GM18861 (cell line): ENCODE data around the gene CADM1.

Source experiments
- ATAC-seq: cut with Tn5 transposase; IDR thresholded peaks from one replicate; pipeline ENCODE4 v1.9.1; 2021; ENCODE audit not compliant: unreplicated experiment

CADM1 gene

GRCh38 chr11:115504276-115505158 lies at the start of gene CADM1:
Gene CADM1 (minus strand): TSS chr11:115504415.
- ATAC-seq, result peak; percentile 83

DNA sequence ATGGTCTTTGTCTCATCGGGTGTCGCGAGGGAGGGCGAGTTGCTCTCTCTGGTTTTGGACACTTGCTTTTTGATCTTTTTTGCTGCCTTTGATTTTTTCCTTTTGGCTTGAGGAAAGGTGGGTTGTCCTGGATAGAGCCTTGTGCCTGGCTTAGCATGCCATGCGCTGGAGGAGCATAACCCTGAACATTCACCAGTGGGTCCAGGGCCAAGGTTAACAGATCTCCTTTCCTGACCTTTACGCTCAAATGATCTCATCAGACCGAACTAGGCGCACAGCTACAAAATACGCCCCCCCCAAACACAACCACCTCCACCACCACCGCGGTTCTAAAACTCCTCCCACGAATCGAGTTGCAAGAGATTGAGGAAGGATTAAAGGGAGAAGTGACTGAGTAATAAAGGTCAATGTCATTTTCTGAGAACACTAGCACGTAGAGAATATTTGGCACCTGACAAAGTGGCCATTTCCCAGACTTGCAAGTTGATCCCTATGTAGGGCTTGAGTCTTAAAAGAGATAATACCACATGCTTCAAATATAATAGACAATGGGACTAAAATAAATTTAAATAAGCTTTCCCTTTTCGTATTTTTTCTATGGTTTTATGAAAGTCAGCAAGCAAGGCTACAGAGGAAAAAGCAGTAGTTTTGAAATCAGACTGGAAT lies 48.7 kb upstream of the CADM1 start:
- no peak for ATAC-seq

- no peak for ATAC-seq
Observed at GRCh38 chr11:115552151-115552772, 48.0 kb upstream of the CADM1 start.

DNA sequence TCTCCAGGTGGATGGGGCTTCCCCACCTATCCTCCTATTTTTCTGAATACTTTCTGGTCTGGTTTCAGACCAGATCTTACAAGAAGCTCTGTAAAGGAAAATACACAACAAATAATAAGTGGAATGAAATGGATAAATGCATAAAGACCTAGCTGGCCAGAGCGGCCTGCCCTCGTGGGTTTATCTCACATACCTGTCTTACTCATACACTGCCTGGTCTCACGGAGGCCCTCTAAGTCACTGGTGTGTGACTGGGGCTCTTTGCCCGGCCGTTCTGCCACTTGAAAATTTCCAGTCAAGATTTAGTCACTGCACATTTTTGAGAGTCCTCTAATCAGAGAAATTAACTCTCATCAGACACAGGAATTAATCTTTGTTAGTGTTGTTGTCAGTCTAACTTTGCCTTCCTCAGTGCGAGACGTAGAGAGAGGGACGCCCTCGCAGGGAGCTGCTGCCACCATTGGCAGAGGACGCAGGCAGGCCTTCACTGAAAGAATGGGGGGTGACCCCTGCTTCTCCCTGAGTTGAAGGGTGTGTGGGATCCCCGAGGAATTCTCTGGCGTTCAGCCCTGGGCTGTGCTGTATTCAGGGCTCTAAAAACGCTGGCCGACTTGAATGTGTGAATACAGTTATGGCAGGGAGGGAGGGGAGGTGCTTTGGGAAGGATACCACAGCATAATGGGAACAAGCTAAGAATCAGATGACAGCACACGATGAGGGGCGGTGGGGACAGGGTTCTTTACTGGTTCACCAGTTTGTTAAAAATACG lies 46.3 kb upstream of the CADM1 start:
- ATAC-seq, result no peak

- no peak for ATAC-seq
Observed at GRCh38 chr11:115548878-115549528, 44.8 kb upstream of the CADM1 start.

DNA sequence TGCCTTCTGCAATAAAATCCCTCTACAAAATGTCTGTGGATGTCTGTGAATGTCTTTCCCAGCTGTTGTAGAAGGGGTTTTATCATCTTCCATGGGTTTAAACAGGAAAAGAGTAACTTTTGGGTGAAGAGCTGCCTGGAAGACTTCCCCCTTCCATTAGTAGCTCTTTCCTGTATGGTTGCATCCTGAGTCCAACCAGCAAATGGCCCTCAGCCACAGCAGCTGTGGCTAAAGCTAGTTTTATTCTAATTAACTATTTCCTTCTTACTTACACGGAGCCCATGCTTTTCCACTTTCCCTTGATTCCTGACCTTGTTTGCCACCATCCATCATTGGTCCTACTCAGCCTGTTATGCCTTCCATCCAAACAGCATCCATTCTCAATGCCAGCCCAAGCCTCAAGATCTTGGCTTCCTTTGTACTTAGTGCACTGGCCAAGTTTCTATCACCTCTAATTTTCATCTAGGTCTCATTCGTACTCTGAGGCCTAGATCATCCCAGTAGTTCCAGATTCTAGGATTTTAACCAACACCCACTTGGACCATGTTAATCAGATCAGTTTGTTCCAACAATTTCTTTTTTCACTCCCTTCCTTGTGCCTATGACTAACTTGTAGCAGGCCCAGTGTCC lies 41.5 kb upstream of the CADM1 start:
- ATAC-seq, result no peak

DNA sequence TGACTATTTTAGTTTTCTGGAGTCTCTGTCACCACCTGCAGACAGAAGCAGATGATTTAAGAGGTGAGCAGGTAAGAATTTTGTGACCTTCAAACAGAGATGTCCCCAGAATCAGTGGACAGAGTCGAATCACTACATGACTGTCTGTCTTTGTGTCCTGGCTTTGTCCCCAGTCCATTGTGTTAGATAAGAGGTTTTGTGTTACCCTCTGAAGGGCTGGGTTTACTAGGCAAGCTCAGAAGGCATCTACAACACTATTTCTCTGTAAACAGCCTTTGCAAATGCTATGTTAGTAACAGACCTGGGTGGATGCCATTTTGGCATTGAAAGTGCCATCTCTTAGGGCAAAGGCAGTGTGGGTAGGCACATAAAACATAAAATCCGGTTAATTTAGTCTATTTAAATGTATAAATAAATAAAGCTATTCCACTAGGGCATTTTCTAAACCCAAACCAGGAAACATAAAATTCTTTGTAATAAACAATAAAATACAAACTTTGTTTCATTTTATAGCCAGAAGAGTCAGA lies 40.3 kb upstream of the CADM1 start:
- no peak for ATAC-seq

GRCh38 chr11:115541518-115541917 lies 37.3 kb upstream of the CADM1 start:
- no peak for ATAC-seq

- ATAC-seq, result no peak
Observed at GRCh38 chr11:115539844-115540243, 35.6 kb upstream of the CADM1 start.

DNA sequence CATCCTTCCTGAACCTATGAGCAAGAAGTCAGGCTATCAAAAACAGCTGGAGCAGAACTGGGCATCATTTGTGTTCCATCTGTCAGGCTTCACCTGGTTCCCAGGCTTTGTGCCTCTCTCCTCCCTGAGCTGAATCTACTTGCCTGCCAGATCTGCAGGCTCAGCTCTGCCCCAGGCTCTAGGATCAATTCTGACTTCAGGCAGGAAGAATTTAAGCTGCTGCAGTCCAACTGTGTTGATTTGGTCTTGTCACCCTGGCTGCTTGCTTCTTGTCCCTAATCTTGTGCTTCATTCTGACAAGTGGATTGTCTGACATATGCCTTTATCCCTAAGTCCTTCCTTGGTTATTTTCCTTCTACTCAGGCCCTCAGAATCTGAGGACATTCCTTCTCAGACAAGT lies 31.6 kb upstream of the CADM1 start:
- ATAC-seq, result no peak

DNA sequence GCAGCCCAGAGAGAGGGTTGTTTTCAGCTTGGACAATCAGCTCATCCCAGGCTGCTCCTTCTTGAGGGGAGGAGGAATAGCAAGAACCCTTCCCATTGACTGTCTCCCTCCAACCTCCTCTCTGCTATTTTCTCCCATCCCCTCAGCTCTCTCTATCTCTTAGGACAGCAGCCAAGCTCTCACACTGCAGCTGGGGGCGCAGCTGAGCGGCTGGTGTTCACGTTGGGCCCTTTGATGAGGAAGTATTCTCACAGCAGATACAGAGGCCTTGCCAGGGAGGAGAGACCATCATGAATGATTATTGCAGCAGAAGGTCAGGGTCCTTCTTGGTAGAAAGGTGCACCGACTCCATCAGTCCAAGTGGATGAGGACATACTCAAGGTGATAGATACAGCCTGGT lies 26.5 kb upstream of the CADM1 start:
- ATAC-seq, result no peak

DNA sequence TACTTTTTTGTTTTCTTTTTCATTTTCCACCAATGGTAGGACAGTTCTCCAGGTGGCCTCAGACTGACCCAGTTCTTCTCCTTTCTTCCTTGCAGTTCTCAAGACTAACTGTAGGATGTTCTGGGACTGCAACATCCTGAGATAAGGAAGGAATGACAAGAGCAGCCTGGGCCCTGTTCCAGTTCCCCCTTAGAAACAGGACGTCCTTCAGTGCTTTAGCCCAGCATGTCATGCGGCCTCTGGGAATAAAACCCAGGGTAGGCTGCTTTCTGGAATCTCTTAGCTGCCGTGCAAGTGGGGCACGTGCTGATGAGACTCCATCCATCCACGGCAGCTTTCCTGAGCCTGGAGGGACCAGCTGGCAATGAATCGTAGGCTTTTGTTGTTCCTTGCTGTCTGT lies 24.0 kb upstream of the CADM1 start:
- ATAC-seq, result no peak

- ATAC-seq, result no peak
Observed at GRCh38 chr11:115527534-115528125, 23.4 kb upstream of the CADM1 start.

DNA sequence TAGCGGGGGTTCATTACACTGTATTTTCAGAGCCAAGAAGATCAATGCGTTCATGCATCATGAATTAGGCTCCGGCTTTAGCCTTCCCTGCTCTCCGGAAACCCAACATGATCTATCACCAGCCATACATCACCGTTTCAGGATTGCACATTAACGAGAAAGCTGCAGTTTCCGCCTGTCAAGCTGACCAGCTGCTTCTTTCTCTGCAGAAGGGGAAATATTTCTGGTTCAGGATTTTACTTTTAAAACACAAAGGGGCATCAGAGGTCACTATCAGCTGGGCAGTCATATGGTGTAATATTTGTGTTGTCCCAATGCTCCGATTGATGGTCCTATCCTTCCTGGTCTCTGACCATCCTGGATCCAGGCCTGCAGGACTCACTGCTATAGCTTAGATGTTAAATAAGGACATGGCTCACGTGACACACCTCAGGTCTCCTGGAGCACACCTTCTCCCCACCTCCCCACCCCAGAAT lies 21.4 kb upstream of the CADM1 start:
- ATAC-seq, result no peak

GRCh38 chr11:115524572-115524971 lies 20.4 kb upstream of the CADM1 start:
- ATAC-seq, result no peak

DNA sequence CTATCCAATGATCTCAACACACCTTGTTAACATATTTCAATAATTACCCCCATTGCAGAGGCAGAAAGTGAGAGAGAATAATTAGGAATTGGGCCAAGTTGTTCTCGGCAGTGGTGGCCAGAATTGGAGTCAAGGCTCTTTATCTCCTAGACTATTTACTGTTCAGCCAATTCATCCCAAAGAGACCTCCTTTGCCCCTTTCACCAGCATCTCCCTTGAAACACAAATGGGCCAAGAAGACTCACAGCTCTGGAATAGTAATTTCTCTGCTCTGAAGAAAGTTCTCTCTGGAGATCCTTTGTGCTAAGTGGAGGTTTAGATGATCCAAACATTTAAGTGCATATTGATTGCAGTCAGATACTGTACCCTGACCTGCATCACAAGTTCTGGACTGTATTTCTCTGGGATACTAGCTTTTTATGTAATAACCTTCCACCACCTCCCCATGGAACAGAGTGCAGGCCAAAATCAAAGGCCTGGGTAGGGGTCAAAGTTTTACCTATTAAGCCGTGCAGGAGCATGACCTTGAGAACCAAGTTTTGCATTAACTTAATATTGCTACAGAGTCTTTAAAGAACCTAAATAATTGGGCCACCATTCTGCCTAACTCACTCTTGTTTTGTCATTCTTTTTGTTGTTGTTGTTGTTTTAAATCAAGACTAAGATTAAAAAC lies 19.6 kb upstream of the CADM1 start:
- no peak for ATAC-seq

DNA sequence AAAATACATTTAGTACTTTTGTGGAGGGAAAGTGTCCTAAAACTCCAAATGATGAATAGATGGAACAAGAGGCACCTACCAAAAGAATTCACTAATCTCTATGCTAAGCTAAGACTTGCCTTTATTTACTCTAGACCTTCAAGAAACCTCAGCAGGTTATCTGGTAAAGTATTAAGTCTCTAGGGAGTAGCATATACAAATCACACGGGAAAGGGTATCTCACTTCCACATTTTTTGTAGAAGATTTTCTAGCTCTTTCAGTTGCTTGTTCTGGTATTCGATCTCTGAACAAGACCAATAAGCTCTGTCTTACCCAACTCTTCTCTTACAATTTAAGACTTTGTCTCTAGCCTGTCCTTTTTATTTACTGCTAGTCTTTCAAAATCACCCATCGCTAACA lies 18.1 kb upstream of the CADM1 start:
- peak; percentile 88 for ATAC-seq

GRCh38 chr11:115521825-115522224 lies 17.6 kb upstream of the CADM1 start:
- no peak for ATAC-seq
